Activated B cell treated with CpG ODN at 0.5 μM for 24 hours (primary cell): Measurements from ENCODE around the gene GABRE. TPM values are rescaled to one million over a fixed set of nuclear protein-coding genes. Genes with fewer than 3 reads are reported as not detected.

ENCODE experiments used
- ATAC-seq: fragments of 200-7000 bp; cut with Tn5 transposase; one replicate; pipeline ENCODE4 v1.10.0; 2021; ENCODE audit warnings: low read depth, mild to moderate bottlenecking, moderate library complexity
- CTCF ChIA-PET: fragments of 350-600 bp; sonication (Branson Sonifier 250); formaldehyde crosslinking; loops from one replicate; lab custom pipeline; 2021; ENCODE audit warnings: antibody characterized with exemption; lab: Charles Lee
- POLR2A ChIA-PET: fragments of 350-600 bp; sonication (Branson Sonifier 250); formaldehyde crosslinking; loops from one replicate; lab custom pipeline; 2021; ENCODE audit warnings: antibody characterized with exemption; lab: Charles Lee
- DNase-seq: peaks from one replicate; pipeline ENCODE4 v3.0.0; 2022
- H3K27ac Mint-ChIP-seq: one replicate; pipeline ENCODE4 v1.8.0; 2020; ENCODE audit warnings: mixed read lengths
- H3K27me3 Mint-ChIP-seq: one replicate; pipeline ENCODE4 v1.8.0; 2021; ENCODE audit warnings: mixed read lengths
- H3K36me3 Mint-ChIP-seq: one replicate; pipeline ENCODE4 v1.8.0; 2021; ENCODE audit warnings: low read depth, mixed read lengths
- H3K4me1 Mint-ChIP-seq: one replicate; pipeline ENCODE4 v1.8.0; 2021; ENCODE audit warnings: mixed read lengths
- H3K4me3 Mint-ChIP-seq: one replicate; pipeline ENCODE4 v1.8.0; 2020; ENCODE audit warnings: mild to moderate bottlenecking, mixed read lengths
- H3K9me3 Mint-ChIP-seq: one replicate; pipeline ENCODE4 v1.8.0; 2020; ENCODE audit warnings: mixed read lengths
- intact Hi-C: fragments of 100-400 bp; cut with micrococcal nuclease; formaldehyde crosslinking; loops from one replicate; pipeline ENCODE4 v1.15.1; 2024
- total RNA-seq: library from RNA; stranded (reverse); gene quantifications from 2 replicates; pipeline ENCODE4 v1.2.3, GENCODE V29; 2022
- TF ChIP-seq, protein P1 (sequence below): fragments of 200-600 bp; IDR thresholded peaks from one replicate; pipeline ENCODE4 v1.8.0; 2022; ENCODE audit warnings: antibody characterized with exemption, mild to moderate bottlenecking

Gene GABRE
- not detected in 2 replicates for total RNA-seq

DNA sequence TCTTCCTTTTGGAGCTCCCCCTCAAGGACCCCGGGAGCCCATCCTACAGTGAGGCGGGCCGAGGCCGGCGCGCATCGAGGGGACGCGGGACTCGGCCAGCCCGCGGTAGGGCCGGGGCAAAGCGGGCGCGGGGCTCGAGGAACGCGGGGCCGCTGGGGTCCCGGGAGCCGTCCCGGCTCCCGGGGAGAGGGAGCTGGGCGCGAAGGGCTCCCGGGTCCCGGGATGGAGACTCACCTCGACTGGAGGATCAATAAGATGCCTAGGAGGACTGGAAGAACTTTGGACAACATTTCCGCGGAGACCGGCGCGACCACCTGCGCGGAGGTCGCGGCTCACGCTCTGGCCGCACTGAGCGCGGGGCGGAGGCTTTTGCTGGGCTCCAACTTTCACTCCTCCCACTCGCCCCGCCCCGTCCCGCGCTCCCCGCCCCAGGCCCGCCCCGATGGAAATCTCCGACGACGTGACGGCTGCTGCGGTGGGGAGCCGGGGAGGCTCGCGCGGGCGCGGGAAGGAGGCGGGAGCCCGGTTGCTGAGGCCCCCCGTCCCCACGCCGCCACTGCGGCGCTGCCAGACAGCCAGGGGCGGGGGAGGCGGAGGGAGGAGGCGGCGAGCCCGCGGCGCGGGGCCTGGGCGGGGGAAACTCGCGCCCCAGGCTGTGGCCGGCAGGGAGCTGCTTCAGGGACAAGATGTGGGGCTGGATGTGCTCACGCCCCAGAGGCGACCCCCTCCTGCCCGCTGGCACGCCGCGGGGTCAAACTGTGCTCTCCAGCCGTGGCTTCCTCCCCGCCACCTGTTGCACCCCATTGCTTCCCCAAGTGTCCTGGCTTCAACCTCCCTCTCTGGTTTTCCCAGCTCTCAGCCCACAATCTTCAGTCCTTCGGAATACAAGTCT, at the start of gene GABRE:
Gene GABRE (minus strand): TSS at position 341 of the 892 bp plus-strand sequence. CDS start 51 bp downstream, at position 290.
- H3K4me3 Mint-ChIP-seq, result no peak within 1 kb of the TSS
- ATAC-seq (no peak), DNase-seq (no peak)
- H3K27ac Mint-ChIP-seq, result no peak within 1 kb of the TSS
- intact Hi-C loops, result no loop called here
- CTCF ChIA-PET, result no interaction called here
- H3K27me3 Mint-ChIP-seq, result peaks cover 17% of the 10 kb centered on the region
- no peaks in the 10 kb centered on the region for H3K36me3 Mint-ChIP-seq
- no peaks in the 10 kb centered on the region for H3K9me3 Mint-ChIP-seq
- TF ChIP-seq, protein P1, sequence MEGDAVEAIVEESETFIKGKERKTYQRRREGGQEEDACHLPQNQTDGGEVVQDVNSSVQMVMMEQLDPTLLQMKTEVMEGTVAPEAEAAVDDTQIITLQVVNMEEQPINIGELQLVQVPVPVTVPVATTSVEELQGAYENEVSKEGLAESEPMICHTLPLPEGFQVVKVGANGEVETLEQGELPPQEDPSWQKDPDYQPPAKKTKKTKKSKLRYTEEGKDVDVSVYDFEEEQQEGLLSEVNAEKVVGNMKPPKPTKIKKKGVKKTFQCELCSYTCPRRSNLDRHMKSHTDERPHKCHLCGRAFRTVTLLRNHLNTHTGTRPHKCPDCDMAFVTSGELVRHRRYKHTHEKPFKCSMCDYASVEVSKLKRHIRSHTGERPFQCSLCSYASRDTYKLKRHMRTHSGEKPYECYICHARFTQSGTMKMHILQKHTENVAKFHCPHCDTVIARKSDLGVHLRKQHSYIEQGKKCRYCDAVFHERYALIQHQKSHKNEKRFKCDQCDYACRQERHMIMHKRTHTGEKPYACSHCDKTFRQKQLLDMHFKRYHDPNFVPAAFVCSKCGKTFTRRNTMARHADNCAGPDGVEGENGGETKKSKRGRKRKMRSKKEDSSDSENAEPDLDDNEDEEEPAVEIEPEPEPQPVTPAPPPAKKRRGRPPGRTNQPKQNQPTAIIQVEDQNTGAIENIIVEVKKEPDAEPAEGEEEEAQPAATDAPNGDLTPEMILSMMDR, result no peak
- POLR2A ChIA-PET, result no interaction called here
- no peaks in the 10 kb centered on the region for H3K4me1 Mint-ChIP-seq

GRCh38 chrX:152020888-152021287, 46.4 kb upstream of the GABRE start:
- intact Hi-C loops, result no loop called here
- POLR2A ChIA-PET, result no interaction called here

DNA sequence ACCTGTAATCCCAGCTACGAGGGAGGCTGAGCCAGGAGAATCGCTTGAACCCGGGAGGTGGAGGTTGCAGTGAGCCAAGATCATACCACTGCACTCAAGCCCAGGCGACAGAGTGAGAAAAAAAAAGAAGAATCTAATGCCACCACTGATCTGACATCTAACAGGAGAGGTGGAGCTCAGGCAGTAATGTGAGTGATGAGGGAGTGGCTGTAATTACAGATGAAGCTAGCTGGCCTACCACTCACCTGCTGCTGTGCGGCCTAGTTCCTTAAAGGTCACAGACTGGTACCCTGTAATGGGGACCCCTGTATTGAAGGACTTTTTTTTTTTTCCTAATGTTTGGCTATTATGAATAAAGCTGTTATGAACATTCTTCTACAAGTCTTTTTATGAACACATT, 25.3 kb upstream of the GABRE start:
- ChIA-PET POLR2A (no interaction called here), CTCF (no interaction called here)
- Mint-ChIP-seq H3K27me3 (no peaks in the 10 kb centered on the region), H3K4me3 (no peak overlapping the region), H3K27ac (no peak overlapping the region), H3K9me3 (no peaks in the 10 kb centered on the region), H3K36me3 (no peaks in the 10 kb centered on the region), H3K4me1 (no peaks in the 10 kb centered on the region)
- DNase-seq (no peak), ATAC-seq (no peak)
- TF ChIP-seq, protein P1, result no peak
- intact Hi-C loops, result no loop called here

More at GRCh38 chrX:152020888-152021287, 46.4 kb upstream of the GABRE start:
- no peak for DNase-seq
- CTCF ChIA-PET, result no interaction called here
- H3K27ac Mint-ChIP-seq, result no peak overlapping the region
- no peaks in the 10 kb centered on the region for H3K9me3 Mint-ChIP-seq
- no peaks in the 10 kb centered on the region for H3K4me1 Mint-ChIP-seq
- no peaks in the 10 kb centered on the region for H3K27me3 Mint-ChIP-seq
- H3K4me3 Mint-ChIP-seq, result no peak overlapping the region
- TF ChIP-seq, protein P1, result no peak
- no peak for ATAC-seq
- no peaks in the 10 kb centered on the region for H3K36me3 Mint-ChIP-seq

- H3K36me3 Mint-ChIP-seq, result no peaks in the 10 kb centered on the region
- POLR2A ChIA-PET, result no interaction called here
- H3K4me1 Mint-ChIP-seq, result no peaks in the 10 kb centered on the region
- ATAC-seq (no peak), DNase-seq (no peak)
- H3K27ac Mint-ChIP-seq, result no peak overlapping the region
- H3K9me3 Mint-ChIP-seq, result no peaks in the 10 kb centered on the region
- CTCF ChIA-PET, result no interaction called here
- TF ChIP-seq, protein P1, result no peak
- no peak overlapping the region for H3K4me3 Mint-ChIP-seq
- no peaks in the 10 kb centered on the region for H3K27me3 Mint-ChIP-seq
- intact Hi-C loops, result no loop called here
Observed at GRCh38 chrX:151997539-151997938, 23.1 kb upstream of the GABRE start.

GRCh38 chrX:151996347-151996746, 21.9 kb upstream of the GABRE start:
- ChIA-PET POLR2A (no interaction called here), CTCF (no interaction called here)
- ATAC-seq (no peak), DNase-seq (no peak)
- no peaks in the 10 kb centered on the region for H3K4me1 Mint-ChIP-seq
- no peaks in the 10 kb centered on the region for H3K36me3 Mint-ChIP-seq
- TF ChIP-seq, protein P1, result no peak
- H3K4me3 Mint-ChIP-seq, result no peak overlapping the region
- no peak overlapping the region for H3K27ac Mint-ChIP-seq
- no peaks in the 10 kb centered on the region for H3K27me3 Mint-ChIP-seq
- intact Hi-C loops, result no loop called here
- H3K9me3 Mint-ChIP-seq, result no peaks in the 10 kb centered on the region
